Activated T-cell treated with anti-CD3 and anti-CD28 coated beads for 1 hour (primary cell): ENCODE data around the gene CCDC27.

Source experiments
- DNase-seq: peaks from one replicate; pipeline ENCODE4 v3.0.0-alpha.2; 2020; ENCODE audit warnings: low read depth

Gene CCDC27

GRCh38 chr1:3759796-3760195, 7.5 kb downstream of the CCDC27 start:
- DNase-seq = no peak

GRCh38 chr1:3761296-3762010, 9.2 kb downstream of the CCDC27 start:
- DNase-seq = no peak

- DNase-seq = no peak
These were observed 10.1 kb downstream of the CCDC27 start for GRCh38 chr1:3762151-3762872.

GRCh38 chr1:3762873-3763228, 10.6 kb downstream of the CCDC27 start:
- no peak for DNase-seq

- no peak for DNase-seq
These were observed 11.3 kb downstream of the CCDC27 start for GRCh38 chr1:3763351-3764125.

GRCh38 chr1:3767328-3767925, 15.2 kb downstream of the CCDC27 start:
- no peak for DNase-seq

GRCh38 chr1:3768811-3769390, 16.7 kb downstream of the CCDC27 start:
- DNase-seq = no peak

GRCh38 chr1:3770047-3770765, 18.0 kb downstream of the CCDC27 start:
- DNase-seq = no peak

GRCh38 chr1:3771108-3772026, 19.1 kb downstream of the CCDC27 start:
- DNase-seq = no peak

GRCh38 chr1:3772027-3772714, 19.9 kb downstream of the CCDC27 start:
- DNase-seq = peak; percentile 79

- no peak for DNase-seq
These were observed 20.7 kb downstream of the CCDC27 start, which contains the start of gene SMIM1 for GRCh38 chr1:3772715-3773571. SMIM1 (plus strand) TSS chr1:3772749; CDS start chr1:3775374, 2,625 bp downstream.

- DNase-seq = no peak
These were observed 21.5 kb downstream of the CCDC27 start for GRCh38 chr1:3773572-3774275.

- no peak for DNase-seq
These were observed 22.2 kb downstream of the CCDC27 start for GRCh38 chr1:3774276-3774945.

- DNase-seq = no peak
These were observed 22.8 kb downstream of the CCDC27 start for GRCh38 chr1:3774946-3775489.

GRCh38 chr1:3775490-3776230, 23.4 kb downstream of the CCDC27 start:
- DNase-seq = peak; percentile 42

GRCh38 chr1:3776231-3776961, 24.1 kb downstream of the CCDC27 start:
- no peak for DNase-seq
